Measurements from ENCODE around the gene FLNB. TPM values are rescaled to one million over a fixed set of nuclear protein-coding genes. Genes with fewer than 3 reads are reported as not detected.

Gene FLNB
- total and polyA plus RNA-seq, 2 of the 8 experiments (the other 6 are each of a cell fraction or from before 2014, with no cell fraction given): 72.3 to 118 TPM

DNA sequence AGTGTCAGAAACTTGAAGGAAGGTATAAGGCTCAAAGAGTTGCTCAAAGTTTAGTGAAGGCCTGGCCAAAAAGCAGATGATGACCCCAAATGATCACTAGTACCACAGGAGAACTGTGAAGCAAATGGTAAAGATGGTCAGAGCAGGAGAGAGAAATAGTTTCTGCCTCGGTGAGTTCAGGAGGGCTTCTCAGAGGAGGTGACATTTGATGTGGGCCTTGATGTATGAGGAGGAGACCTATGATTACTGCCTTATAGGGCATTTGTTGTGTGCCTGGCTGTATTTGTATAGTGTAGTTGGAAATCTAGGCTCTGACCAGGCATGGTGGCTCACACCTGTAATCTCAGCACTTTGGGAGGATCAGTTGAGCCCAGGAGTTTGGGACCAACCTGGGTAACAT is 152.2 kb downstream of the FLNB start:
- Histone ChIP-seq H4K5ac (ENCODE audit: insufficient read length, low read depth, low read length) (no peak overlapping the region), H3K23me2 (ENCODE audit: low read depth, low read length) (no peaks in the 10 kb centered on the region), H3K27ac (ENCODE audit: low read depth, low read length) (no peak overlapping the region), H4K91ac (replicated peaks; ENCODE audit: insufficient read length, low read length) (no peak overlapping the region), H3K56ac (replicated peaks; ENCODE audit: insufficient read length, low read depth, low read length) (no peak overlapping the region), H2BK15ac (ENCODE audit: low read length) (no peak overlapping the region), H3K4me1 (replicated peaks in 1 of 4; ENCODE audit: control insufficient read depth in 3 of 4, insufficient read depth in 4 of 4, low read length in 3 of 4) (peaks cover 0 to 3% (median 0%) of the 10 kb centered on the region in 4 experiments; a peak in 1 of 7 replicates), H2AK5ac (ENCODE audit: low read depth, low read length) (no peak overlapping the region), H3K23ac (ENCODE audit: insufficient read length) (no peak overlapping the region), H3K14ac (ENCODE audit: insufficient read length) (no peak overlapping the region), H2BK120ac (replicated peaks; ENCODE audit: low read depth, low read length) (no peak overlapping the region), H3K9me3 (ENCODE audit: insufficient read depth in 2 of 2, low read depth in 1 of 2, low read length in 1 of 2) (no peaks in the 10 kb centered on the region), H3K18ac (ENCODE audit: extremely low read depth, low read length) (no peak overlapping the region), H3K79me2 (ENCODE audit: control insufficient read depth in 1 of 2, insufficient read depth in 2 of 2, low read length in 2 of 2) (no peaks in the 10 kb centered on the region), H2BK5ac (ENCODE audit: low read depth, low read length) (no peak overlapping the region), H3K4me3 (ENCODE audit: extremely low read depth in 1 of 4, insufficient read depth in 2 of 4, low read depth in 3 of 4, low read length in 4 of 4) (no peak overlapping the region), H2AFZ (ENCODE audit: low read length) (no peak overlapping the region), H3K4ac (replicated peaks; ENCODE audit: insufficient read length, low read depth, low read length) (no peak overlapping the region), H4K8ac (ENCODE audit: extremely low read depth, insufficient read depth, low read length) (no peak overlapping the region), H4K20me1 (replicated peaks in 1 of 2; ENCODE audit: control insufficient read depth in 1 of 2, insufficient read depth in 2 of 2, low read length in 2 of 2) (no peaks in the 10 kb centered on the region), H3K9ac (replicated peaks in 1 of 4; ENCODE audit: extremely low read depth in 1 of 4, low read depth in 3 of 4, low read length in 3 of 4) (no peak overlapping the region), H2BK12ac (ENCODE audit: low read depth, low read length) (no peak overlapping the region), H3K36me3 (ENCODE audit: control insufficient read depth in 2 of 4, insufficient read depth in 4 of 4, low read length in 3 of 4) (peaks cover 9 to 76% (median 30%) of the 10 kb centered on the region in 4 experiments; a peak in 7 of 8 replicates), H3K27me3 (replicated peaks in 1 of 4; ENCODE audit: control insufficient read depth in 3 of 4, extremely low read depth in 1 of 4, insufficient read depth in 3 of 4, low read length in 3 of 4) (no peaks in the 10 kb centered on the region), H3K4me2 (ENCODE audit: insufficient read depth in 1 of 2, low read depth in 2 of 2, low read length in 2 of 2) (no peak overlapping the region), H3K79me1 (ENCODE audit: low read depth, low read length) (no peaks in the 10 kb centered on the region), H2BK20ac (ENCODE audit: low read length) (no peak overlapping the region)
- 94% methylated on average over 1 of the region's 1 CpG; no CpG with 5 or more reads in 1 of the 2 experiments for WGBS, 2 experiments (ENCODE audit: extremely low coverage in 1 of 2, insufficient coverage in 1 of 2, insufficient read length in 1 of 2, insufficient replicate concordance in 2 of 2, low coverage in 1 of 2, low lambda C conversion rate in 2 of 2, missing lambda C conversion rate in 1 of 2)
- ChIA-PET POLR2A (ENCODE audit: partially characterized antibody) (no interaction called here), CTCF (ENCODE audit: partially characterized antibody) (interaction anchor here (0.7 kb wide), 1 partner anchor 153 kb away, joined by 4 read pairs; no protein-coding TSS in a partner anchor)
- DNase-seq (ENCODE audit: low read depth in 1 of 2, low spot score in 2 of 2): no peak
- no peak for FAIRE-seq
- TF ChIP-seq KDM5A (IDR thresholded peaks at IDR 0.05; ENCODE audit: low read length) (no peak), NRF1 (IDR thresholded peaks at IDR 0.05; ENCODE audit: low read depth, low read length) (no peak), BACH1 (IDR thresholded peaks at IDR 0.05; ENCODE audit: low read length) (no peak), TEAD4 (IDR thresholded peaks at IDR 0.05; ENCODE audit: low read depth, low read length) (no peak), SIX5 (IDR thresholded peaks at IDR 0.05; ENCODE audit: low read depth, low read length) (no peak), EP300 (IDR thresholded peaks at IDR 0.05; ENCODE audit: borderline replicate concordance in 1 of 2, low read depth in 2 of 2, low read length in 2 of 2) (no peak), CBX5 (IDR thresholded peaks at IDR 0.05; ENCODE audit: low read depth, low read length) (no peak)
